Measurements from ENCODE around the gene C19orf33. TPM values are rescaled to one million over a fixed set of nuclear protein-coding genes. Genes with fewer than 3 reads are reported as not detected.

C19orf33 gene
- total RNA-seq, 4 donors from 2014 or later = 76.0 to 1,160 (median 338) TPM

DNA sequence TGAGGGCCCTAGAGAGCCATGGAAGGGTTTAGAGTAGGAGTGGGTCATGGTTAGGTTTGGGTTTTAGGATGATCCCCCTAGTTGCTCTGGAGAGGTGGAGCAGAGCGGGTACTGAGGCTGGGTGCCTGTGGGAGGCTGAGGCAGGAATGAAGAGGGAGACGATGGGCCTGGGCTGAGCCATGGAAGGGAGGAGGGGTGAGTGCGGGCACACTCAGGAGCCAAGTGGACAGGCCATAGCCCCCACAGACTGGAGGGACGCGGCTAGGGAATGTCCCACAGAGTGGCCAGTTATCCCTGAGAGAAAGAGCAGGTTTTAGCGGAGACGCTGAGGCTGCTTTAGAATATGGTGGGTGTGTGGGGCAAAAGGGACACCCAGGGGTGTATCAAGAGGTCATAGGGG, 25.6 kb downstream of the C19orf33 start:
- Histone ChIP-seq H3K36me3 (peaks cover 0 to 16% (median 10%) of the 10 kb centered on the region in 4 donors), H3K9me3 (no peaks in the 10 kb centered on the region), H3K27ac (no peak overlapping the region), H3K27me3 (no peaks in the 10 kb centered on the region), H3K4me1 (no peaks in the 10 kb centered on the region), H3K4me3 (no peak overlapping the region)
- 88% methylated on average over 7 of the region's 7 CpGs; no CpG with 5 or more reads in 1 of the 2 donors for WGBS, 2 donors (ENCODE audit: low coverage in 1 of 2)
- in situ Hi-C loops (cut with MboI; ENCODE audit: low pct_ligation_motif_present in 1 of 4, low pct_unique_long_range_greater_than_20kb in 1 of 4, low sequenced_read_pairs in 3 of 4) = loop anchor here (5.0 to 25.0 kb wide), 4 partner anchors 85 to 442 kb away; partner anchors contain the start of genes SIPA1L3 (in 3 of the 4) and WDR87 (in 3 of the 4)
- TF ChIP-seq, protein P1, sequence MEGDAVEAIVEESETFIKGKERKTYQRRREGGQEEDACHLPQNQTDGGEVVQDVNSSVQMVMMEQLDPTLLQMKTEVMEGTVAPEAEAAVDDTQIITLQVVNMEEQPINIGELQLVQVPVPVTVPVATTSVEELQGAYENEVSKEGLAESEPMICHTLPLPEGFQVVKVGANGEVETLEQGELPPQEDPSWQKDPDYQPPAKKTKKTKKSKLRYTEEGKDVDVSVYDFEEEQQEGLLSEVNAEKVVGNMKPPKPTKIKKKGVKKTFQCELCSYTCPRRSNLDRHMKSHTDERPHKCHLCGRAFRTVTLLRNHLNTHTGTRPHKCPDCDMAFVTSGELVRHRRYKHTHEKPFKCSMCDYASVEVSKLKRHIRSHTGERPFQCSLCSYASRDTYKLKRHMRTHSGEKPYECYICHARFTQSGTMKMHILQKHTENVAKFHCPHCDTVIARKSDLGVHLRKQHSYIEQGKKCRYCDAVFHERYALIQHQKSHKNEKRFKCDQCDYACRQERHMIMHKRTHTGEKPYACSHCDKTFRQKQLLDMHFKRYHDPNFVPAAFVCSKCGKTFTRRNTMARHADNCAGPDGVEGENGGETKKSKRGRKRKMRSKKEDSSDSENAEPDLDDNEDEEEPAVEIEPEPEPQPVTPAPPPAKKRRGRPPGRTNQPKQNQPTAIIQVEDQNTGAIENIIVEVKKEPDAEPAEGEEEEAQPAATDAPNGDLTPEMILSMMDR (IDR thresholded peaks at IDR 0.05) = no peak
- TF ChIP-seq EP300 (IDR thresholded peaks at IDR 0.05; ENCODE audit: low read depth) = no peak
- no peak for TF ChIP-seq POLR2A (IDR thresholded peaks at IDR 0.05)
- no peak for TF ChIP-seq POLR2AphosphoS5 (IDR thresholded peaks at IDR 0.05)
- DNase-seq = no peak
- intact Hi-C loops (cut with DNase I; ENCODE audit: low total_unique reads) = no loop called here

DNA sequence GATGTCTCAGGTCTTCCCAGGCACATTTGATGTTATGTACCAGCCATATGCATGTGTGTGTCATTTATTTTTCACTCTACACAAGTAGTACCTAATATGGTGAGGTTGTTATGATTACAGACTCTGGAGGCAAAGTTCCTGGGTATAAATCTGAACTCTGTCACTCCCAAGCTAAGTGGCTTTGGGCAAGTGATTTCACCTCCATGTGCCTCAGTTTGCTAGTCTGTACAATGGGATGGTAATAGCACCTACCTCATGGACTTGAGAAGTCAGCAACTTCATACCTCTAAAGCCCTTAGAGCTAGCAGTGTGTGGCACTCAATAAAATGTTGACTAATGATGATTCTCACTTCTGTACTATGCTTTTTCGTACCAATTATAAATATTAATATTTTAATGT, 27.7 kb downstream of the C19orf33 start:
- no peak for DNase-seq
- 77 to 78% methylated on average over 1 of the region's 1 CpG for WGBS, 2 donors (ENCODE audit: low coverage in 1 of 2)
- peaks cover 0 to 5% (median 2%) of the 10 kb centered on the region in 4 donors for H3K4me1 ChIP-seq

DNA sequence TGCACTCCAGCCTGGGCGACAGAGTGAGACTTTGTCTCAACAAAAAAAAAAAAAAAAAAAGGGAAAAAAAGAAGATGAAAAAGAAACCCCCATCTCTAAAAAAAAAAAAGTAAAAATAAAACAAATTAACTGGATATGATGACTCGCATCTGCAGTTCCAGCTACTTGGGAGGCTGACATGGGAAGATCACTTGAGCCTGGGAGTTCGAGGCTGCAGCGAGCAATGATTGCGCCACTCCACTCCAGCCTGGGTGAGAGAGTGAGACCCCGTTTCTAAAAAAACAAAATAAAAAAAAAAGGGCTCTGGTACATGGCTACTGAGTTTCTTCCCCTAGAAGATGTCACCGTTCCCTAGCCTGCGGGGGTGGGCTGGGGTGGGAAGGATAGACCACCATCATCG, 29.2 kb downstream of the C19orf33 start:
- in situ Hi-C loops (cut with MboI; ENCODE audit: low pct_ligation_motif_present in 1 of 4, low pct_unique_long_range_greater_than_20kb in 1 of 4, low sequenced_read_pairs in 3 of 4) = loop anchor here (5.0 to 25.0 kb wide), 3 partner anchors 91 to 446 kb away; partner anchors contain the start of genes SIPA1L3 (in 3 of the 4) and WDR87 (in 3 of the 4)
- intact Hi-C loops (cut with DNase I; ENCODE audit: low total_unique reads) = loop anchor here (2.0 kb wide), 1 partner anchor 90 kb away; no protein-coding TSS in a partner anchor
- Histone ChIP-seq H3K4me1 (peaks cover 5 to 14% (median 7%) of the 10 kb centered on the region in 4 donors), H3K27ac (no peak overlapping the region), H3K9me3 (no peaks in the 10 kb centered on the region), H3K27me3 (no peaks in the 10 kb centered on the region), H3K4me3 (no peak overlapping the region), H3K36me3 (no peaks in the 10 kb centered on the region)
- TF ChIP-seq, protein P1 (IDR thresholded peaks at IDR 0.05) = no peak
- TF ChIP-seq POLR2A (IDR thresholded peaks at IDR 0.05) (no peak), POLR2AphosphoS5 (IDR thresholded peaks at IDR 0.05) (no peak), EP300 (IDR thresholded peaks at IDR 0.05; ENCODE audit: low read depth) (no peak)
- DNase-seq = no peak
- 88% methylated on average over 9 of the region's 9 CpGs; no CpG with 5 or more reads in 1 of the 2 donors for WGBS, 2 donors (ENCODE audit: low coverage in 1 of 2)

More for the DNA sequence above, 27.7 kb downstream of the C19orf33 start:
- Histone ChIP-seq H3K36me3 (peaks cover 0 to 11% (median 7%) of the 10 kb centered on the region in 4 donors), H3K27ac (no peak overlapping the region), H3K9me3 (no peaks in the 10 kb centered on the region), H3K27me3 (no peaks in the 10 kb centered on the region), H3K4me3 (no peak overlapping the region)
- TF ChIP-seq POLR2AphosphoS5 (IDR thresholded peaks at IDR 0.05) (no peak), POLR2A (IDR thresholded peaks at IDR 0.05) (no peak), EP300 (IDR thresholded peaks at IDR 0.05; ENCODE audit: low read depth) (no peak)
- TF ChIP-seq, protein P1 (IDR thresholded peaks at IDR 0.05) = no peak
- intact Hi-C loops (cut with DNase I; ENCODE audit: low total_unique reads) (loop anchor here (2.0 kb wide), 1 partner anchor 89 kb away; no protein-coding TSS in a partner anchor), in situ Hi-C loops (cut with MboI; ENCODE audit: low pct_ligation_motif_present in 1 of 4, low pct_unique_long_range_greater_than_20kb in 1 of 4, low sequenced_read_pairs in 3 of 4) (loop anchor here (5.0 to 25.0 kb wide), 3 partner anchors 89 to 444 kb away; partner anchors contain the start of genes SIPA1L3 (in 3 of the 4) and WDR87 (in 3 of the 4))

DNA sequence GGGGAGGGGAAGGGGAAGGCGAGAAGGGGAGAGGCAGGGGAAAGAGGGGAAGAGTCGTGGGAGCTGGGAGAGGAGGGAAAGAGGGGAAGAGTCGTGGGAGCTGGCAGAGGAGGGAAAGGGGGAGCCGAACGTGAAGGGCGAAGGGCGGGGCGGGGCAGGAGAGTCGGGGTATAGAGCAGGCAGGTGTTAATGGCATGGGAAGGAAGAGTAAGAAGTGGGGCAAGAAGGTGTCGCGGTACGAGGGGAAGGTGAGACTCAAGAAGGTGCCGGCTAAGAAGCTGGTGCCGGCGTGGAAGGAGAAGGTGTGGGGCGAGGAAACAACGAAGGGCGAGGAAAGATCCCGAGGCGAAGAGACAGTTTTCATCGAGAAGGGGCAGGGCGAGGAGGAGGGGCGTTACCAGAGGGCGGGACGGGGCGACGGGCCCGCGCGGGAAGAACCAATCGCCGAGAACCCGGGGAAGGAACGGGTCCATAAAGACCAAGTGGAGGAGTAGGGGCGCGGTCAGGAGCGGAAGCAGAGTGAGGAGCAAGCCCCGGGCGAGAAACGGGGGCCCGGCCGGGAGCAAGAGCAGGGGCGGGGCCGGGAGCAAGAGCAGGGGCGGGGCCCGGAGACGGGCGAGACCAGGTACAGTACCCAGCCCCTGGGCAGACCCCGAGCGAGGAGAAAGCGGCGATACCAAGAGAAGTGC, 32.0 kb downstream of the C19orf33 start:
- Histone ChIP-seq H3K9me3 (no peaks in the 10 kb centered on the region), H3K27ac (peak overlapping the region; percentile 98 to 100 (median 99)), H3K4me1 (peaks cover 5 to 22% (median 7%) of the 10 kb centered on the region in 4 donors), H3K36me3 (no peaks in the 10 kb centered on the region), H3K27me3 (no peaks in the 10 kb centered on the region), H3K4me3 (peak overlapping the region; percentile 63 to 92 (median 84))
- TF ChIP-seq POLR2A (IDR thresholded peaks at IDR 0.05) (peak; percentile 91), POLR2AphosphoS5 (IDR thresholded peaks at IDR 0.05) (peak; percentile 67 to 86 (median 83)), EP300 (IDR thresholded peaks at IDR 0.05; ENCODE audit: low read depth) (no peak)
- TF ChIP-seq, protein P1 (IDR thresholded peaks at IDR 0.05) = no peak
- 1 to 2% methylated on average over 8 to 52 of the region's 52 CpGs for WGBS, 2 donors (ENCODE audit: low coverage in 1 of 2)
- in situ Hi-C loops (cut with MboI; ENCODE audit: low pct_ligation_motif_present in 1 of 4, low pct_unique_long_range_greater_than_20kb in 1 of 4, low sequenced_read_pairs in 3 of 4) (loop anchor here (25.0 kb wide), 2 partner anchors 424 to 449 kb away; partner anchors contain the start of genes SIPA1L3 (in 3 of the 4) and WDR87 (in 3 of the 4)), intact Hi-C loops (cut with DNase I; ENCODE audit: low total_unique reads) (no loop called here)
- DNase-seq = peak; percentile 98
